ENCODE measurements around the gene USP17L24. TPM values are rescaled to one million over a fixed set of nuclear protein-coding genes. Genes with fewer than 3 reads are reported as not detected.
"Not testable (repeated sequence)": the region's sequence is repeated elsewhere in the genome, so short reads cannot be mapped to it uniquely, and the experiment has no call there.

USP17L24 gene, protein sequence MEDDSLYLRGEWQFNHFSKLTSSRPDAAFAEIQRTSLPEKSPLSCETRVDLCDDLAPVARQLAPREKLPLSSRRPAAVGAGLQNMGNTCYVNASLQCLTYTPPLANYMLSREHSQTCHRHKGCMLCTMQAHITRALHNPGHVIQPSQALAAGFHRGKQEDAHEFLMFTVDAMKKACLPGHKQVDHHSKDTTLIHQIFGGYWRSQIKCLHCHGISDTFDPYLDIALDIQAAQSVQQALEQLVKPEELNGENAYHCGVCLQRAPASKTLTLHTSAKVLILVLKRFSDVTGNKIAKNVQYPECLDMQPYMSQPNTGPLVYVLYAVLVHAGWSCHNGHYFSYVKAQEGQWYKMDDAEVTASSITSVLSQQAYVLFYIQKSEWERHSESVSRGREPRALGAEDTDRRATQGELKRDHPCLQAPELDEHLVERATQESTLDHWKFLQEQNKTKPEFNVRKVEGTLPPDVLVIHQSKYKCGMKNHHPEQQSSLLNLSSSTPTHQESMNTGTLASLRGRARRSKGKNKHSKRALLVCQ
- not detected in 2 replicates for total RNA-seq (2014; rRNA removed)
- not detected for Bru-seq, nascent RNA
- not detected for BruChase-seq, experiment 1, labeled RNA remaining after a 6-hour chase
- not detected for BruChase-seq, experiment 2, labeled RNA remaining after a 2-hour chase
- long read RNA-seq = 0 reads

DNA sequence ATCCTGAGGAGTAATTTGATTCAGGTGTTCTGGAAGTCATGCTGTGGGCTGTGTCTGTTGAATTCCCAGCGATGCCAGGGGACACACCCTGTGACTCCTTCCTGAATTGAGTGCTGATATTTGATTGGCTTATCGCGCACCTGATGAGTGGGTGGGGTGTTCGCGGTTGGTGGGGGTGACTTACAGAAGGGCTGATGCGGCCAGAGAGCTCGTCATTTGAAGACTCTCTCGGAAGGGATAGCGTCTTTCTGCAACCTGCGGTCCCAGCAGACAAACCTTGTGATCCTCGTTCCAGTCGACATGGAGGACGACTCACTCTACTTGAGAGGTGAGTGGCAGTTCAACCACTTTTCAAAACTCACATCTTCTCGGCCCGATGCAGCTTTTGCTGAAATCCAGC lies at the start of gene USP17L24:
Gene USP17L24, plus strand, starts transcription at position 301 of the 400 bp plus-strand sequence. Its CDS starts 0 bp downstream, at position 301.
- BruUV-seq (replicated peaks) = not testable (repeated sequence)

DNA sequence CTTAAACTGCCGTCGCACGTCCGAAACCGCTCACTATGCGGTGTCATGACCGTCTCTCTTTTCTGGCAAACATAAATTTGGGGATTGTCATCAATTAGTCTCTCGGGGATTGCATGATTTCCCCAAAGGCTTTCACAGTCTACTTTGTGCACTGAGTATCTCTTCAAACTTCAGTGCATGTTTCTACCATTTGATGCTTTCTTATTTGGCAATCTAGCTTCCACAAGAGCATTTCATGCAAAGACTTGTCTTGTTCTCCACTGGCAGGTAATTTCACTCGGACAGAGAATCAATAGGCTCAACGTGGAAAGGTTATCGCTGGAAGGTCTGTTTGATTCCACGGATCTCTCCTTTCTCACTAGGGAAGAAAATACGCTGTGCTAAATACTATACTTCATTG lies 774 bp upstream of the USP17L24 start:
- CTCF ChIA-PET; H3K4me1 ChIP-seq (ENCODE audit: insufficient read depth, low read length); H3K9me2 ChIP-seq (replicated peaks; ENCODE audit: low read length); H3K4me2 ChIP-seq (ENCODE audit: low read length); BruUV-seq (replicated peaks); H3K9me3 ChIP-seq (ENCODE audit: low read length); H2AFZ ChIP-seq (ENCODE audit: low read length); H3F3A ChIP-seq (ENCODE audit: low read length, unreplicated experiment); ATAC-seq; H3K27me3 ChIP-seq (ENCODE audit: low read length); H3K27ac ChIP-seq (ENCODE audit: low read length); DNase-seq; intact Hi-C loops (cut with micrococcal nuclease); H3K9ac ChIP-seq (ENCODE audit: low read length); POLR2A ChIA-PET (ENCODE audit: unreplicated experiment); H3K79me2 ChIP-seq (ENCODE audit: low read length); H3K36me3 ChIP-seq (ENCODE audit: low read depth, low read length); H3K4me3 ChIP-seq (ENCODE audit: low read length); H4K20me1 ChIP-seq (ENCODE audit: low read length): not testable (repeated sequence)

More for the DNA sequence above, at the start of gene USP17L24:
- H3K9ac ChIP-seq (ENCODE audit: low read length); DNase-seq; ATAC-seq; H3K4me2 ChIP-seq (ENCODE audit: low read length); H3K79me2 ChIP-seq (ENCODE audit: low read length); H3F3A ChIP-seq (ENCODE audit: low read length, unreplicated experiment); H3K4me1 ChIP-seq (ENCODE audit: insufficient read depth, low read length); H3K9me3 ChIP-seq (ENCODE audit: low read length); intact Hi-C loops (cut with micrococcal nuclease); H3K4me3 ChIP-seq (ENCODE audit: low read length); POLR2A ChIA-PET (ENCODE audit: unreplicated experiment); H4K20me1 ChIP-seq (ENCODE audit: low read length); H3K27me3 ChIP-seq (ENCODE audit: low read length); H3K36me3 ChIP-seq (ENCODE audit: low read depth, low read length); CTCF ChIA-PET; H2AFZ ChIP-seq (ENCODE audit: low read length); H3K9me2 ChIP-seq (replicated peaks; ENCODE audit: low read length); H3K27ac ChIP-seq (ENCODE audit: low read length): not testable (repeated sequence)

DNA sequence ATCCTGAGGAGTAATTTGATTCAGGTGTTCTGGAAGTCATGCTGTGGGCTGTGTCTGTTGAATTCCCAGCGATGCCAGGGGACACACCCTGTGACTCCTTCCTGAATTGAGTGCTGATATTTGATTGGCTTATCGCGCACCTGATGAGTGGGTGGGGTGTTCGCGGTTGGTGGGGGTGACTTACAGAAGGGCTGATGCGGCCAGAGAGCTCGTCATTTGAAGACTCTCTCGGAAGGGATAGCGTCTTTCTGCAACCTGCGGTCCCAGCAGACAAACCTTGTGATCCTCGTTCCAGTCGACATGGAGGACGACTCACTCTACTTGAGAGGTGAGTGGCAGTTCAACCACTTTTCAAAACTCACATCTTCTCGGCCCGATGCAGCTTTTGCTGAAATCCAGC lies 4.6 kb downstream of the USP17L24 start, which contains the start of gene USP17L25:
Gene USP17L25, plus strand, starts transcription at position 301 of the 400 bp plus-strand sequence. Its CDS starts 0 bp downstream, at position 301.
- CTCF ChIA-PET; H3K4me3 ChIP-seq (ENCODE audit: low read length); intact Hi-C loops (cut with micrococcal nuclease); H3K79me2 ChIP-seq (ENCODE audit: low read length); H3K36me3 ChIP-seq (ENCODE audit: low read depth, low read length); DNase-seq; H3K9me3 ChIP-seq (ENCODE audit: low read length); BruUV-seq (replicated peaks); H3K4me2 ChIP-seq (ENCODE audit: low read length); POLR2A ChIA-PET (ENCODE audit: unreplicated experiment); ATAC-seq; H3K9me2 ChIP-seq (replicated peaks; ENCODE audit: low read length); H4K20me1 ChIP-seq (ENCODE audit: low read length); H2AFZ ChIP-seq (ENCODE audit: low read length); H3K4me1 ChIP-seq (ENCODE audit: insufficient read depth, low read length); H3K27me3 ChIP-seq (ENCODE audit: low read length); H3K27ac ChIP-seq (ENCODE audit: low read length); H3F3A ChIP-seq (ENCODE audit: low read length, unreplicated experiment); H3K9ac ChIP-seq (ENCODE audit: low read length): not testable (repeated sequence)

DNA sequence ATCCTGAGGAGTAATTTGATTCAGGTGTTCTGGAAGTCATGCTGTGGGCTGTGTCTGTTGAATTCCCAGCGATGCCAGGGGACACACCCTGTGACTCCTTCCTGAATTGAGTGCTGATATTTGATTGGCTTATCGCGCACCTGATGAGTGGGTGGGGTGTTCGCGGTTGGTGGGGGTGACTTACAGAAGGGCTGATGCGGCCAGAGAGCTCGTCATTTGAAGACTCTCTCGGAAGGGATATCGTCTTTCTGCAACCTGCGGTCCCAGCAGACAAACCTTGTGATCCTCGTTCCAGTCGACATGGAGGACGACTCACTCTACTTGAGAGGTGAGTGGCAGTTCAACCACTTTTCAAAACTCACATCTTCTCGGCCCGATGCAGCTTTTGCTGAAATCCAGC lies 9.4 kb downstream of the USP17L24 start, which contains the start of gene USP17L26:
Gene USP17L26, plus strand, starts transcription at position 301 of the 400 bp plus-strand sequence. Its CDS starts 0 bp downstream, at position 301.
- CTCF ChIA-PET; DNase-seq; H4K20me1 ChIP-seq (ENCODE audit: low read length); H3K4me3 ChIP-seq (ENCODE audit: low read length); H3K27me3 ChIP-seq (ENCODE audit: low read length); H3K27ac ChIP-seq (ENCODE audit: low read length); H2AFZ ChIP-seq (ENCODE audit: low read length); H3K4me2 ChIP-seq (ENCODE audit: low read length); BruUV-seq (replicated peaks); ATAC-seq; H3F3A ChIP-seq (ENCODE audit: low read length, unreplicated experiment); H3K4me1 ChIP-seq (ENCODE audit: insufficient read depth, low read length); H3K36me3 ChIP-seq (ENCODE audit: low read depth, low read length); intact Hi-C loops (cut with micrococcal nuclease); H3K79me2 ChIP-seq (ENCODE audit: low read length); H3K9me2 ChIP-seq (replicated peaks; ENCODE audit: low read length); POLR2A ChIA-PET (ENCODE audit: unreplicated experiment); H3K9ac ChIP-seq (ENCODE audit: low read length); H3K9me3 ChIP-seq (ENCODE audit: low read length): not testable (repeated sequence)

DNA sequence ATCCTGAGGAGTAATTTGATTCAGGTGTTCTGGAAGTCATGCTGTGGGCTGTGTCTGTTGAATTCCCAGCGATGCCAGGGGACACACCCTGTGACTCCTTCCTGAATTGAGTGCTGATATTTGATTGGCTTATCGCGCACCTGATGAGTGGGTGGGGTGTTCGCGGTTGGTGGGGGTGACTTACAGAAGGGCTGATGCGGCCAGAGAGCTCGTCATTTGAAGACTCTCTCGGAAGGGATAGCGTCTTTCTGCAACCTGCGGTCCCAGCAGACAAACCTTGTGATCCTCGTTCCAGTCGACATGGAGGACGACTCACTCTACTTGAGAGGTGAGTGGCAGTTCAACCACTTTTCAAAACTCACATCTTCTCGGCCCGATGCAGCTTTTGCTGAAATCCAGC lies 14.1 kb downstream of the USP17L24 start, which contains the start of gene USP17L5:
Gene USP17L5, plus strand, starts transcription at position 301 of the 400 bp plus-strand sequence. Its CDS starts 0 bp downstream, at position 301.
- BruUV-seq (replicated peaks); intact Hi-C loops (cut with micrococcal nuclease); CTCF ChIA-PET; POLR2A ChIA-PET (ENCODE audit: unreplicated experiment); H3K79me2 ChIP-seq (ENCODE audit: low read length); H3K4me2 ChIP-seq (ENCODE audit: low read length); H3K9me2 ChIP-seq (replicated peaks; ENCODE audit: low read length); H3F3A ChIP-seq (ENCODE audit: low read length, unreplicated experiment); H3K36me3 ChIP-seq (ENCODE audit: low read depth, low read length); H4K20me1 ChIP-seq (ENCODE audit: low read length); H3K4me3 ChIP-seq (ENCODE audit: low read length); H3K27me3 ChIP-seq (ENCODE audit: low read length); H3K9ac ChIP-seq (ENCODE audit: low read length); H3K4me1 ChIP-seq (ENCODE audit: insufficient read depth, low read length); ATAC-seq; DNase-seq; H3K9me3 ChIP-seq (ENCODE audit: low read length); H3K27ac ChIP-seq (ENCODE audit: low read length); H2AFZ ChIP-seq (ENCODE audit: low read length): not testable (repeated sequence)

DNA sequence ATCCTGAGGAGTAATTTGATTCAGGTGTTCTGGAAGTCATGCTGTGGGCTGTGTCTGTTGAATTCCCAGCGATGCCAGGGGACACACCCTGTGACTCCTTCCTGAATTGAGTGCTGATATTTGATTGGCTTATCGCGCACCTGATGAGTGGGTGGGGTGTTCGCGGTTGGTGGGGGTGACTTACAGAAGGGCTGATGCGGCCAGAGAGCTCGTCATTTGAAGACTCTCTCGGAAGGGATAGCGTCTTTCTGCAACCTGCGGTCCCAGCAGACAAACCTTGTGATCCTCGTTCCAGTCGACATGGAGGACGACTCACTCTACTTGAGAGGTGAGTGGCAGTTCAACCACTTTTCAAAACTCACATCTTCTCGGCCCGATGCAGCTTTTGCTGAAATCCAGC lies 18.9 kb downstream of the USP17L24 start, which contains the start of gene USP17L27:
Gene USP17L27, plus strand, starts transcription at position 301 of the 400 bp plus-strand sequence. Its CDS starts 0 bp downstream, at position 301.
- H3F3A ChIP-seq (ENCODE audit: low read length, unreplicated experiment); H2AFZ ChIP-seq (ENCODE audit: low read length); H3K27ac ChIP-seq (ENCODE audit: low read length); H3K9ac ChIP-seq (ENCODE audit: low read length); H3K9me2 ChIP-seq (replicated peaks; ENCODE audit: low read length); H3K9me3 ChIP-seq (ENCODE audit: low read length); H4K20me1 ChIP-seq (ENCODE audit: low read length); intact Hi-C loops (cut with micrococcal nuclease); CTCF ChIA-PET; H3K4me3 ChIP-seq (ENCODE audit: low read length); H3K36me3 ChIP-seq (ENCODE audit: low read depth, low read length); H3K4me1 ChIP-seq (ENCODE audit: insufficient read depth, low read length); H3K4me2 ChIP-seq (ENCODE audit: low read length); H3K27me3 ChIP-seq (ENCODE audit: low read length); ATAC-seq; POLR2A ChIA-PET (ENCODE audit: unreplicated experiment); DNase-seq; BruUV-seq (replicated peaks); H3K79me2 ChIP-seq (ENCODE audit: low read length): not testable (repeated sequence)
